HFFc6 (cell line): ENCODE data around the gene STOML1. TPM values are rescaled to one million over a fixed set of nuclear protein-coding genes. Genes with fewer than 3 reads are reported as not detected.

Experiments used
- DNase-seq: peaks from one replicate; pipeline ENCODE4 v3.0.0-alpha.2; 2018
- H3K27ac Mint-ChIP-seq: 2 replicates; pipeline ENCODE4 v1.8.0; 2020; ENCODE audit warnings: mild to moderate bottlenecking, mixed read lengths
- H3K27me3 Mint-ChIP-seq: 2 replicates; pipeline ENCODE4 v1.8.0; 2021; ENCODE audit warnings: mild to moderate bottlenecking, moderate library complexity, mixed read lengths; ENCODE audit not compliant: insufficient read depth
- H3K36me3 Mint-ChIP-seq: 2 replicates; pipeline ENCODE4 v1.8.0; 2021; ENCODE audit warnings: low read depth, mixed read lengths
- H3K4me1 Mint-ChIP-seq: 2 replicates; pipeline ENCODE4 v1.8.0; 2020; ENCODE audit warnings: low read depth, mixed read lengths
- H3K4me3 Mint-ChIP-seq: 2 replicates; pipeline ENCODE4 v1.8.0; 2020; ENCODE audit warnings: mild to moderate bottlenecking, moderate library complexity, mixed read lengths
- H3K9me3 Mint-ChIP-seq: 2 replicates; pipeline ENCODE4 v1.8.0; 2020; ENCODE audit warnings: mild to moderate bottlenecking, mixed read lengths
- total RNA-seq, 6 experiments: library from RNA; stranded (reverse); fragmentation: NEBNext Ultra II Directional; extraction: Animal tissue kit (Norgen Biotek cat#: 25700); gene quantifications; 2 replicates in 1 of 6; 3 replicates in 5 of 6; pipeline ENCODE4 v1.2.3, GENCODE V29; 2021
- TF ChIP-seq, protein P1 (sequence below): fragments of 200-600 bp; sonication (generic); IDR thresholded peaks from 2 replicates; pipeline ENCODE4 v1.5.0; 2021; ENCODE audit warnings: antibody characterized with exemption, mild to moderate bottlenecking

Gene STOML1
- total RNA-seq, 6 experiments from 2014 or later: 21.4 to 30.6 (median 24.7) TPM

DNA sequence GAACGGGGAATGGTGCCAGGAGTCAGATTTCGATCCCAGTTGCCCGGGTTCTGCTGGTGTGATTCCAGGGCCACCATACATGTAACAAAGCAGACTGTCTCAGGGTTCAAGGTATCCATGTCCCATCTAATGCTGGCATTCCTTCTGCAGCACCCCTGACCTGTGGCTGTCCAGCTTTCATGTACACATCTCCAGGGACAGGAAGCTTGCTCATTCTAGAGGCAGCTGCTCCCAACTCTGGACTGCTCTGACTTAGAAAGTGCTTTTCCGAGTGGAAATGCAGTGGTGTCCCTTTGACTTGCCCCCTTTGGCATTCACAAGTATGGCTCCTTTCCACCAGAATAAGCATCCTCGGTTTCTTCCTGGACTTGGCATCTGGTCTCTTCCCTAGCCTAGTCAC is 33.3 kb upstream of the STOML1 start:
- peaks cover 25% of the 10 kb centered on the region for H3K36me3 Mint-ChIP-seq
- peak; percentile 51 for DNase-seq
- no peaks in the 10 kb centered on the region for H3K27me3 Mint-ChIP-seq
- H3K9me3 Mint-ChIP-seq: no peaks in the 10 kb centered on the region
- H3K4me1 Mint-ChIP-seq: peaks cover 39% of the 10 kb centered on the region
- peak overlapping the region; percentile 80 for H3K27ac Mint-ChIP-seq
- TF ChIP-seq, protein P1, sequence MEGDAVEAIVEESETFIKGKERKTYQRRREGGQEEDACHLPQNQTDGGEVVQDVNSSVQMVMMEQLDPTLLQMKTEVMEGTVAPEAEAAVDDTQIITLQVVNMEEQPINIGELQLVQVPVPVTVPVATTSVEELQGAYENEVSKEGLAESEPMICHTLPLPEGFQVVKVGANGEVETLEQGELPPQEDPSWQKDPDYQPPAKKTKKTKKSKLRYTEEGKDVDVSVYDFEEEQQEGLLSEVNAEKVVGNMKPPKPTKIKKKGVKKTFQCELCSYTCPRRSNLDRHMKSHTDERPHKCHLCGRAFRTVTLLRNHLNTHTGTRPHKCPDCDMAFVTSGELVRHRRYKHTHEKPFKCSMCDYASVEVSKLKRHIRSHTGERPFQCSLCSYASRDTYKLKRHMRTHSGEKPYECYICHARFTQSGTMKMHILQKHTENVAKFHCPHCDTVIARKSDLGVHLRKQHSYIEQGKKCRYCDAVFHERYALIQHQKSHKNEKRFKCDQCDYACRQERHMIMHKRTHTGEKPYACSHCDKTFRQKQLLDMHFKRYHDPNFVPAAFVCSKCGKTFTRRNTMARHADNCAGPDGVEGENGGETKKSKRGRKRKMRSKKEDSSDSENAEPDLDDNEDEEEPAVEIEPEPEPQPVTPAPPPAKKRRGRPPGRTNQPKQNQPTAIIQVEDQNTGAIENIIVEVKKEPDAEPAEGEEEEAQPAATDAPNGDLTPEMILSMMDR: no peak
- H3K4me3 Mint-ChIP-seq: peak overlapping the region; percentile 29

DNA sequence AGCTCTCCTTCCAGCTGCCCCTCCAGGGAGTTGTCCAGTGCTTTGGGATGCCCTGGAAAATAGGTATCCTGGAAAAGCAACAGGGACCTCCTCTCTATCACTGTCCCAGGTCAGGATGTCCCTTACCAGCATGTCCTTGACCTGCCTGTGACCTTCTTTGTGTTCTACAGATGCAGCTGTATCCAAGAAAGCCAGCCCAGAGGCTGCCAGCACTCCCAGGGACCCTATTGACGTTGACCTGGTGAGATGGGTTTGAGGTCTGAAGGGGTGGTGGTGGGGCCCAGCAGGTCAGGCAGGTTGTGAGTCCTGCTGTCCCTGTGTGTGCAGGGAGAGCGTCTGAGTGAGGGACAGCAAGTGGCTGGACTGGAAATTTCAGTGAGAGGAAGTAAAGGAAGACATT is 32.6 kb upstream of the STOML1 start:
- TF ChIP-seq, protein P1: no peak
- no peaks in the 10 kb centered on the region for H3K9me3 Mint-ChIP-seq
- H3K4me1 Mint-ChIP-seq: peaks cover 39% of the 10 kb centered on the region
- DNase-seq: no peak
- no peaks in the 10 kb centered on the region for H3K27me3 Mint-ChIP-seq
- peaks cover 25% of the 10 kb centered on the region for H3K36me3 Mint-ChIP-seq
- H3K27ac Mint-ChIP-seq: peak overlapping the region; percentile 80
- H3K4me3 Mint-ChIP-seq: no peak overlapping the region

DNA sequence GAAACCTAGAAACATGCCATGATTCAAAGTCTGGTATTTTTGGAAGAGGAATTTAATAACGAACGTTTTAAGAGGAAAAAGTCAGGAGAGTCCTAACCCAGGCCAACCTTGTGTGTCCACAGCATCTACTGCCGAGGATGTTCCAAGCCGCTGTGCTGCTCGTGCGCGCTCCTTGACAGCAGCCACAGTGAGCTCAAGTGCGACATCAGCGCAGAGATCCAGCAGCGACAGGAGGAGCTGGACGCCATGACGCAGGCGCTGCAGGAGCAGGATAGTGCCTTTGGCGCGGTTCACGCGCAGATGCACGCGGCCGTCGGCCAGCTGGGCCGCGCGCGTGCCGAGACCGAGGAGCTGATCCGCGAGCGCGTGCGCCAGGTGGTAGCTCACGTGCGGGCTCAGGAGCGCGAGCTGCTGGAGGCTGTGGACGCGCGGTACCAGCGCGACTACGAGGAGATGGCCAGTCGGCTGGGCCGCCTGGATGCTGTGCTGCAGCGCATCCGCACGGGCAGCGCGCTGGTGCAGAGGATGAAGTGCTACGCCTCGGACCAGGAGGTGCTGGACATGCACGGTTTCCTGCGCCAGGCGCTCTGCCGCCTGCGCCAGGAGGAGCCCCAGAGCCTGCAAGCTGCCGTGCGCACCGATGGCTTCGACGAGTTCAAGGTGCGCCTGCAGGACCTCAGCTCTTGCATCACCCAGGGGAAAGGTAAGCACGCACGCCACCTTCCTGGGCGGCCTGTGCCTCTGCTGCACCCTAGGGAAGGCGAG is 30.8 kb upstream of the STOML1 start:
- peaks cover 21% of the 10 kb centered on the region for H3K36me3 Mint-ChIP-seq

DNA sequence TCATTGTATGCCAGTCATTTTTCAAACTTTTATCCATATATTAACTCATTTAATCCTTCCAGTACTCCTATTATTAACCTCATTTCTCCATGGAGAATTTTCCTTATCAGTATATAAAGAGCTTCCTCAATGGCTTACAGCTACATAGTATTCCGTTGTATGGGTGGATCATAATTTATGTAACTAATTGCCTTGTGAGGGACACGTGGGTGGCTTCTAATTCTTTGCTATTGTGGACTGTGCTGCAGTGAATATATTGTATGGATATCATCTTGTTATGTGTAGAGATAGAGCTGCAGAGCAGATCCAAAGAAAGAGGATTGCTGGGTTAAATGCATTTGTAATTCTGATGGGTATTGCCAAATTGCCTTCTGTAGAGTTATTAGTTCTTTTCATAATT is 27.6 kb upstream of the STOML1 start:
- TF ChIP-seq, protein P1: no peak
- Mint-ChIP-seq H3K4me3 (no peak overlapping the region), H3K9me3 (no peaks in the 10 kb centered on the region), H3K27ac (no peak overlapping the region), H3K27me3 (peaks cover under 1% of the 10 kb centered on the region; the same call in 1 of the 2 replicates), H3K36me3 (peaks cover 15% of the 10 kb centered on the region), H3K4me1 (peaks cover 25% of the 10 kb centered on the region)
- DNase-seq: no peak

More for the DNA sequence above, 30.8 kb upstream of the STOML1 start:
- Mint-ChIP-seq H3K27ac (peak overlapping the region; percentile 17; the same call in 1 of the 2 replicates), H3K4me3 (no peak overlapping the region), H3K27me3 (no peaks in the 10 kb centered on the region), H3K4me1 (peaks cover 39% of the 10 kb centered on the region), H3K9me3 (no peaks in the 10 kb centered on the region)
- DNase-seq: no peak
- TF ChIP-seq, protein P1: no peak

DNA sequence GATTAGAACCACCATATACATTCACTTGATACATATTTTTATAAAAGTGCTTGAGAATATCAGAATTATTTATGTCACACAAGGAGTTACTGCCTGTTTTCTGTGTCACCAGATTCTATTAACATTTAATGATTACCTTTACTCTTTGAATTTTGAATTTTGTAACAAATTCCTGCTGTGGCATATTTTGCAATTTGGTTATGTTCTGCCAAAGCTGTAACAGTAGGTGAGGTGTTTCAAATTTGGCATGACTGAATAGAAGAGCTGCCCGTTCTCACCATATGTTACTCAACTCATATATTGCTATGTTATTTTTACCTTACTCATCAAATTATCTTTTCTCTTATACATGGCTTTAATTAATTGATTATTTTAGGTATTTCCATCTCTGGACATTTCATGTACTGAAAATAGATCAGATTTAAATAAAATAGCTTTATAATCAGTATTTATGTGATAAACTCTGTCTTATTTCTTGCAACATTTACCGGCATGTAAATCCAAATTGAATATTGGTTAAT is 21.3 kb upstream of the STOML1 start:
- Mint-ChIP-seq H3K27ac (no peak overlapping the region), H3K4me1 (peaks cover 17% of the 10 kb centered on the region), H3K9me3 (no peaks in the 10 kb centered on the region), H3K4me3 (no peak overlapping the region), H3K36me3 (peaks cover 24% of the 10 kb centered on the region), H3K27me3 (peaks cover 2% of the 10 kb centered on the region; the same call in 1 of the 2 replicates)
- DNase-seq: no peak
- TF ChIP-seq, protein P1: no peak
